ENCODE results near the gene RCBTB1.

Gene RCBTB1

DNA sequence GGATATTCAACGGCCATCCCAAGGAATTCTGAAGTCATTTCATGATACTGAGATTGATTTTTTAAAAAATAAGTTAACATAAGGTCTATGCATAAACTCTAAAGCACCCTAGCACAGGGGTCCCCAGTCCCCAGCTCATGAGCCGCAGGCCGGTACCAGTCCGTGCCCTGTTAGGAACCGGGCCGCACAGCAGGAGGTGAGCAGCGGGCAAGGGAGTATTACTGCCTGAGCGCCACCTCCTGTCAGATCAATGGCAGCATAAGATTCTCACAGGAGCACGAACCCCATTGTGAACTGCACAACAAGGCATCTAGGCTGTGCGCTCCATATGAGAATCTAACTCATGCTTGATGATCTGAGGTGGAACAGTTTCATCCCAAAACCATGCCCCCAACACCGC lies 31.0 kb downstream of the RCBTB1 start:
- no peaks in the 10 kb centered on the region for H3K27me3 ChIP-seq (ENCODE audit: control insufficient read depth, low read length)
- no peak overlapping the region for H3K4me2 ChIP-seq (ENCODE audit: low read length)
- no peaks in the 10 kb centered on the region for H3K9me2 ChIP-seq (replicated peaks; ENCODE audit: control insufficient read depth, low read length)
- no peaks in the 10 kb centered on the region for H3K9me3 ChIP-seq (ENCODE audit: control insufficient read depth, insufficient read depth, low read length)
- H3K27ac ChIP-seq (ENCODE audit: low read depth, low read length), result no peak overlapping the region
- H3K36me3 ChIP-seq (ENCODE audit: control insufficient read depth, low read length), result peaks cover 61% of the 10 kb centered on the region
- TF ChIP-seq EZH2phosphoT487 (IDR thresholded peaks at IDR 0.05; ENCODE audit: borderline replicate concordance, low read length) (no peak), CTCF (IDR thresholded peaks at IDR 0.05; ENCODE audit: low read depth, low read length, poor library complexity, severe bottlenecking) (no peak)
- H3K79me2 ChIP-seq (ENCODE audit: control insufficient read depth, low read length), result no peaks in the 10 kb centered on the region
- H3K4me3 ChIP-seq (ENCODE audit: low read length), result no peak overlapping the region
- H3K4me1 ChIP-seq (ENCODE audit: control insufficient read depth, low read length), result no peaks in the 10 kb centered on the region
- no peaks in the 10 kb centered on the region for H3F3A ChIP-seq (ENCODE audit: control insufficient read depth, insufficient read depth)
- no peaks in the 10 kb centered on the region for H4K20me1 ChIP-seq (ENCODE audit: control insufficient read depth, insufficient read depth, low read depth, low read length)

DNA sequence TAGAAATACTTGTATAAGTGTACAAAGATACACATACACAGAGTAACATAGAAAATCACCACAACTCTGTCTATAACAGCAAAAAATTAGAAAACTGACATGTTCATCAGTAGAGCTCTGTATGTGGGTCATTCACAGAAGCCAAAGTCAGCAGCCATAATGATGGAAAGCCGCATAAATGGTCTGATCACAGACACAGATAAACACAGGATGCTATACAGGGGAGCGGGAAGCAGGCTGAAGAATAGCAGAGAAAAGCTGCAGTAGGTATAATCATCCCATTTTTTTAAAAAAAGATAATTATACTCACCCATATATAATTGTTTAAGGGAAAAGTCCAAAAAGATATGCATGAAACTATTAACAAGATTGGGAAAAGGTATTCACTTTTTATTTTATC lies 31.5 kb downstream of the RCBTB1 start:
- Histone ChIP-seq H3K4me3 (ENCODE audit: low read length) (no peak overlapping the region), H3K4me1 (ENCODE audit: control insufficient read depth, low read length) (no peaks in the 10 kb centered on the region), H3K27me3 (ENCODE audit: control insufficient read depth, low read length) (no peaks in the 10 kb centered on the region)

GRCh38 chr13:49550942-49551644 lies 34.3 kb downstream of the RCBTB1 start:
- no peaks in the 10 kb centered on the region for H3K9me3 ChIP-seq (ENCODE audit: control insufficient read depth, insufficient read depth, low read length)
- no peak overlapping the region for H3K4me2 ChIP-seq (ENCODE audit: low read length)
- H4K20me1 ChIP-seq (ENCODE audit: control insufficient read depth, insufficient read depth, low read depth, low read length), result no peaks in the 10 kb centered on the region
- TF ChIP-seq CTCF (IDR thresholded peaks at IDR 0.05; ENCODE audit: low read depth, low read length, poor library complexity, severe bottlenecking) (no peak), EZH2phosphoT487 (IDR thresholded peaks at IDR 0.05; ENCODE audit: borderline replicate concordance, low read length) (no peak)
- H3K4me3 ChIP-seq (ENCODE audit: low read length), result no peak overlapping the region
- no peaks in the 10 kb centered on the region for H3K9me2 ChIP-seq (replicated peaks; ENCODE audit: control insufficient read depth, low read length)
- no peaks in the 10 kb centered on the region for H3K79me2 ChIP-seq (ENCODE audit: control insufficient read depth, low read length)
- no peaks in the 10 kb centered on the region for H3F3A ChIP-seq (ENCODE audit: control insufficient read depth, insufficient read depth)
- H3K27ac ChIP-seq (ENCODE audit: low read depth, low read length), result no peak overlapping the region
- H3K27me3 ChIP-seq (ENCODE audit: control insufficient read depth, low read length), result no peaks in the 10 kb centered on the region
- H3K4me1 ChIP-seq (ENCODE audit: control insufficient read depth, low read length), result no peaks in the 10 kb centered on the region
- H3K36me3 ChIP-seq (ENCODE audit: control insufficient read depth, low read length), result peaks cover 67% of the 10 kb centered on the region

More for the DNA sequence above, 31.5 kb downstream of the RCBTB1 start:
- Histone ChIP-seq H3K79me2 (ENCODE audit: control insufficient read depth, low read length) (no peaks in the 10 kb centered on the region), H3K4me2 (ENCODE audit: low read length) (no peak overlapping the region), H3K27ac (ENCODE audit: low read depth, low read length) (no peak overlapping the region), H3K9me3 (ENCODE audit: control insufficient read depth, insufficient read depth, low read length) (no peaks in the 10 kb centered on the region), H4K20me1 (ENCODE audit: control insufficient read depth, insufficient read depth, low read depth, low read length) (no peaks in the 10 kb centered on the region), H3K9me2 (replicated peaks; ENCODE audit: control insufficient read depth, low read length) (no peaks in the 10 kb centered on the region), H3K36me3 (ENCODE audit: control insufficient read depth, low read length) (peaks cover 62% of the 10 kb centered on the region), H3F3A (ENCODE audit: control insufficient read depth, insufficient read depth) (no peaks in the 10 kb centered on the region)
- TF ChIP-seq CTCF (IDR thresholded peaks at IDR 0.05; ENCODE audit: low read depth, low read length, poor library complexity, severe bottlenecking) (no peak), EZH2phosphoT487 (IDR thresholded peaks at IDR 0.05; ENCODE audit: borderline replicate concordance, low read length) (no peak)
